Measurements from ENCODE around the gene ATL1. TPM values are rescaled to one million over a fixed set of nuclear protein-coding genes. Genes with fewer than 3 reads are reported as not detected.
A peak's percentile ranks its signal among the peaks of the same experiment; 100 is the strongest.

ATL1 gene
- total and polyA plus RNA-seq, 2 of the 13 experiments (the other 11 are each of a cell fraction or from before 2014, with no cell fraction given) = 0.60 to 0.65 TPM

DNA sequence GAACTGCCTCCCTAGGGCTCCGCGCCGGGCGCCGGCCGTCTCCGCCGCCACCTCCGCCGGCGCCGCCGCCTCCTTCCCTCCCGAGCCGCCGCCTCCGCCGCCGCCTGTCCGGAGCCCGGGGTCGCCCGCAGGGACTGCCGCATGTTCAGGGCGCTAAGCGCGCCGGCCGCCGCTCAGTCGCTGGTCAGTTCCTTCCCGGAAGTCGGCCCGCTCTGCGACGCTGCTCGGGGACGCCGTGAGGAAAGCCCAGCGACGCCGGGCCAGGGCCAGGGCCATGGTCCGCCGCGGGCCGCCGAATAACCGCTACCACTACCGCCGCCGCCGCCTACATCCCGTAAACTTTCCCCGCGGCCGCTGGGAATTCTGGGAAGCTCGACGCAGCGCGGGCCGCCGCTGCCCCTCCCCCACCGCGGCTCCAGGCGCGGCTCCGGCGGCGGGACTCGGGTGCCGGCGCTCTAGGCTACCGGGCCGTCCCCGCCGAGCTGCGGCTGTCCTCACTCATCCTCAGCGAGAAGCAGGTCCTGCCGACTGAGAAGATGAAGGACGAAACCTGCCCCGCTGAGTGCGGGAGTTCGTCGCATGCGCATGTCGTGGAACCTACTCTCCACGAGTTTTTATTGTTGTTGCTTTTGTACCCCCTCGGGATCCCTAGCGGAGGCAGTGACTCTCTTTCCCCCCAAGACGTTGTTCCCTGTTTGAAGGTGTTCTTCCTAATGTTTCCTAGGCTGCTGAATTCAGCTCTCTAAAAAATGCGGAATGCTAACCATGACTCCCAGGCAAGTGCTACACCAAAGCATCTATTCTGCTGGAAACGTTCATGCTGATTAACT is 108.3 kb downstream of the ATL1 start, which contains the start of gene SAV1 (continued):
- TF ChIP-seq, protein P1, sequence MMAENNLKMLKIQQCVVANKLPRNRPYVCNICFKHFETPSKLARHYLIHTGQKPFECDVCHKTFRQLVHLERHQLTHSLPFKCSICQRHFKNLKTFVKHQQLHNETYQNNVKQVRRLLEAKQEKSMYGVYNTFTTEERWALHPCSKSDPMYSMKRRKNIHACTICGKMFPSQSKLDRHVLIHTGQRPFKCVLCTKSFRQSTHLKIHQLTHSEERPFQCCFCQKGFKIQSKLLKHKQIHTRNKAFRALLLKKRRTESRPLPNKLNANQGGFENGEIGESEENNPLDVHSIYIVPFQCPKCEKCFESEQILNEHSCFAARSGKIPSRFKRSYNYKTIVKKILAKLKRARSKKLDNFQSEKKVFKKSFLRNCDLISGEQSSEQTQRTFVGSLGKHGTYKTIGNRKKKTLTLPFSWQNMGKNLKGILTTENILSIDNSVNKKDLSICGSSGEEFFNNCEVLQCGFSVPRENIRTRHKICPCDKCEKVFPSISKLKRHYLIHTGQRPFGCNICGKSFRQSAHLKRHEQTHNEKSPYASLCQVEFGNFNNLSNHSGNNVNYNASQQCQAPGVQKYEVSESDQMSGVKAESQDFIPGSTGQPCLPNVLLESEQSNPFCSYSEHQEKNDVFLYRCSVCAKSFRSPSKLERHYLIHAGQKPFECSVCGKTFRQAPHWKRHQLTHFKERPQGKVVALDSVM (CRISPR knock-in tag; IDR thresholded peaks at IDR 0.05) = no peak; the same call in 1 of the 2 replicates
- no peak for TF ChIP-seq ZNF780A (CRISPR knock-in tag; IDR thresholded peaks at IDR 0.05)
- TF ChIP-seq ZNF841 (CRISPR knock-in tag; IDR thresholded peaks at IDR 0.05; ENCODE audit: borderline replicate concordance) = no peak; the same call in 1 of the 2 replicates
- TF ChIP-seq ZNF441 (CRISPR knock-in tag; IDR thresholded peaks at IDR 0.05; ENCODE audit: borderline replicate concordance) = 0 out of 2 replicates have a peak, but pooled peaks have one; percentile 18
- TF ChIP-seq U2AF1 (optimal IDR thresholded peaks at IDR 0.05; ENCODE audit: low read depth, low read length) = no peak
- 0 out of 2 replicates have a peak, but pooled peaks have one; percentile 30 for TF ChIP-seq ARNTL (CRISPR knock-in tag; IDR thresholded peaks at IDR 0.05)
- no peak for TF ChIP-seq RFX5 (IDR thresholded peaks at IDR 0.05; ENCODE audit: low read depth, low read length)
- TF ChIP-seq ZNF747 (CRISPR knock-in tag; IDR thresholded peaks at IDR 0.05; ENCODE audit: borderline replicate concordance) = peak; percentile 50; the same call in 1 of the 2 replicates
- TF ChIP-seq NCOA5 (CRISPR knock-in tag; IDR thresholded peaks at IDR 0.05) = peak; percentile 69; the same call in 1 of the 2 replicates
- TF ChIP-seq ZNF558 (CRISPR knock-in tag; IDR thresholded peaks at IDR 0.05; ENCODE audit: borderline replicate concordance) = no peak
- TF ChIP-seq MIXL1 (CRISPR knock-in tag; IDR thresholded peaks at IDR 0.05) = no peak
- TF ChIP-seq CCAR2 (optimal IDR thresholded peaks at IDR 0.05; ENCODE audit: low read depth, low read length) = no peak
- TF ChIP-seq ZNF713 (CRISPR knock-in tag; IDR thresholded peaks at IDR 0.05) = no peak
- TF ChIP-seq, protein P2, sequence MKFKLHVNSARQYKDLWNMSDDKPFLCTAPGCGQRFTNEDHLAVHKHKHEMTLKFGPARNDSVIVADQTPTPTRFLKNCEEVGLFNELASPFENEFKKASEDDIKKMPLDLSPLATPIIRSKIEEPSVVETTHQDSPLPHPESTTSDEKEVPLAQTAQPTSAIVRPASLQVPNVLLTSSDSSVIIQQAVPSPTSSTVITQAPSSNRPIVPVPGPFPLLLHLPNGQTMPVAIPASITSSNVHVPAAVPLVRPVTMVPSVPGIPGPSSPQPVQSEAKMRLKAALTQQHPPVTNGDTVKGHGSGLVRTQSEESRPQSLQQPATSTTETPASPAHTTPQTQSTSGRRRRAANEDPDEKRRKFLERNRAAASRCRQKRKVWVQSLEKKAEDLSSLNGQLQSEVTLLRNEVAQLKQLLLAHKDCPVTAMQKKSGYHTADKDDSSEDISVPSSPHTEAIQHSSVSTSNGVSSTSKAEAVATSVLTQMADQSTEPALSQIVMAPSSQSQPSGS (CRISPR knock-in tag; IDR thresholded peaks at IDR 0.05) = peak; percentile 49; the same call in 1 of the 2 replicates
- TF ChIP-seq, protein P3, sequence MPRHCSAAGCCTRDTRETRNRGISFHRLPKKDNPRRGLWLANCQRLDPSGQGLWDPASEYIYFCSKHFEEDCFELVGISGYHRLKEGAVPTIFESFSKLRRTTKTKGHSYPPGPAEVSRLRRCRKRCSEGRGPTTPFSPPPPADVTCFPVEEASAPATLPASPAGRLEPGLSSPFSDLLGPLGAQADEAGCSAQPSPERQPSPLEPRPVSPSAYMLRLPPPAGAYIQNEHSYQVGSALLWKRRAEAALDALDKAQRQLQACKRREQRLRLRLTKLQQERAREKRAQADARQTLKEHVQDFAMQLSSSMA (CRISPR knock-in tag; IDR thresholded peaks at IDR 0.05) = no peak
- no peak for TF ChIP-seq RAD51 (IDR thresholded peaks at IDR 0.05; ENCODE audit: borderline replicate concordance)
- TF ChIP-seq ZMAT3 (CRISPR knock-in tag; conservative IDR thresholded peaks at IDR 0.05) = no peak; the same call in 1 of the 2 replicates
- TF ChIP-seq THAP11 (CRISPR knock-in tag; IDR thresholded peaks at IDR 0.05) = peak; percentile 71
- peak; percentile 69 for TF ChIP-seq ASH2L (IDR thresholded peaks at IDR 0.05; ENCODE audit: insufficient read length, low read depth, low read length)
- TF ChIP-seq FIP1L1 (IDR thresholded peaks at IDR 0.05; ENCODE audit: borderline replicate concordance, insufficient read depth, low read depth, low read length) = no peak
- TF ChIP-seq SATB2 (CRISPR knock-in tag; IDR thresholded peaks at IDR 0.05) = no peak
- 0 out of 2 replicates have a peak, but pooled peaks have one; percentile 36 for TF ChIP-seq ZNF333 (CRISPR knock-in tag; IDR thresholded peaks at IDR 0.05; ENCODE audit: borderline replicate concordance)
- TF ChIP-seq SETDB1 (CRISPR knock-in tag; IDR thresholded peaks at IDR 0.05; ENCODE audit: borderline replicate concordance) = no peak
- 0 out of 2 replicates have a peak, but pooled peaks have one; percentile 20 for TF ChIP-seq ESRRA (CRISPR knock-in tag; IDR thresholded peaks at IDR 0.05; ENCODE audit: low read depth)
- TF ChIP-seq ZFP82 (CRISPR knock-in tag; IDR thresholded peaks at IDR 0.05; ENCODE audit: borderline replicate concordance) = no peak

All from HepG2 (cell line).